NCI-H2107 treated with DMSO at 0.1 percent for 48 hours (cell line): ENCODE results near the gene TPPP2.

ENCODE experiments used
- DNase-seq: peaks from one replicate; lab custom pipeline; 2025; ENCODE audit not compliant: unreplicated experiment; lab: John Stamatoyannopoulos, UW

Gene TPPP2

DNA sequence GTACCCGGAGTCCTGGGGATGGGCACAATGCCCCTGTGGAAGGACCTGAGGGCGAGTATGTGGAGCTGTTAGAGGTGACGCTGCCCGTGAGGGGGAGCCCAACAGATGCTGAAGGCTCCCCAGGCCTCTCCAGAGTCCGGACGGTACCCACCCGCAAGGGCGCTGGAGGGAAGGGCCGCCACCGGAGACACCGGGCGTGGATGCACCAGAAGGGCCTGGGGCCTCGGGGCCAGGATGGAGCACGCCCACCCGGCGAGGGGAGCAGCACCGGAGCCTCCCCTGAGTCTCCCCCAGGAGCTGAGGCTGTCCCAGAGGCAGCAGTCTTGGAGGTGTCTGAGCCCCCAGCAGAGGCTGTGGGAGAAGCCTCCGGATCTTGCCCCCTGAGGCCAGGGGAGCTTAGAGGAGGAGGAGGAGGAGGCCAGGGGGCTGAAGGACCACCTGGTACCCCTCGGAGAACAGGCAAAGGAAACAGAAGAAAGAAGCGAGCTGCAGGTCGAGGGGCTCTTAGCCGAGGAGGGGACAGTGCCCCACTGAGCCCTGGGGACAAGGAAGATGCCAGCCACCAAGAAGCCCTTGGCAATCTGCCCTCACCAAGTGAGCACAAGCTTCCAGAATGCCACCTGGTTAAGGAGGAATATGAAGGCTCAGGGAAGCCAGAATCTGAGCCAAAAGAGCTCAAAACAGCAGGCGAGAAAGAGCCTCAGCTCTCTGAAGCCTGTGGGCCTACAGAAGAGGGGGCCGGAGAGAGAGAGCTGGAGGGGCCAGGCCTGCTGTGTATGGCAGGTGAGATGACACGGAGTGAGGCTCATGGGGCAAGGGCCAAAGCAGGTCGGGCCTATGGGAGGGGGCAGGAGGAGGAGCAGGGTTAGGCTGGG, 44.6 kb downstream of the TPPP2 start:
- DNase-seq, result no peak

DNA sequence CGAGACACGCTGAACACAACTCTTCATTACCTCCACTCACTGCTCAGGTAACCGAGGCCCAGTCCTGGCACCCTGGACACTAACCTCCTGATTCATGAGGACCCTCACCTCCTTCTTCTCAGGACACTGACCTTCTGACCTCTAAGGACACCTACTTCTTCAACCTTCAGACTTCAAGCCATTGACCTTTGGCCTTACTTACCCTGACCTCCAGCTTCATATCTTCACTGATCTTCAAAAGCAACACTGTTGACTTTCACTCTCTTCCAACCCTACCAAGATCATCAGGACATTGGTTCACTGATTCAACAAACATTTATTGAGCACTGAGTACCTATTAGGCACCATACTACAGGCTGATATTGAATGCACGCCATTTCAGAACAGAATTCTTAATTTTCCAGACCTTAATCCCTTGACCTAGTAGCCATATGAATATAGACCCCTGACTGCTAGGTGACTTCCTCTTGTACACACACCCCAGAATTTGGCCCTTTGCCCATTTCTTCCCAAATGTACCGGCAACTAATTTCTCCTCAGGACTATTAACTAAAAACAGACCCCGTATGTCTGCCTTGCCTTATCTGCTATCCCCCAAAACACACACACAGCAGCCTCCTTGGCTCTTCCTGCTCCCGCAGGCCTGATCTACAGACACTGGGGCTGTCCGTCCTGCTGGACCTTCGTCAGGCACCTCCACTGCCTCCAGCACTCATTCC, 45.9 kb downstream of the TPPP2 start:
- DNase-seq, result no peak

DNA sequence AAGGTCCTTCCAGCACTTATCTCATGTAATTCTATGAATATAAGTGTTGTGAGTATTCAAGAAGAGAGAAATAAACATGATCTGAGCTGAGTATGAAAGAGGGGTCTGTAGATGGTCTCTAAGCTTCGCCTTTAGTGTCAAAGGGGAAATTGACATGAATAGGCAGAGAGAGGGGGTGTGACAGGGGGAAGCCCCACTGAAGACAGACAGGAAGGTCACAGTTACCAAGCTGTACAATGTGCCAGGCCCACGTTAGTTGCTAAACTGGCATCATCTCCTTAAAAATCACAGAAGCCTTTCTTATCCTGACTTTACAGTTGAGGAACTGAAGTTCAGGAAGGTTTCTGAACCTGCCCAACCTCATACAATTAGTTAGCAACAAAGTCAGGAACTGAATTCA, 47.7 kb downstream of the TPPP2 start:
- no peak for DNase-seq

DNA sequence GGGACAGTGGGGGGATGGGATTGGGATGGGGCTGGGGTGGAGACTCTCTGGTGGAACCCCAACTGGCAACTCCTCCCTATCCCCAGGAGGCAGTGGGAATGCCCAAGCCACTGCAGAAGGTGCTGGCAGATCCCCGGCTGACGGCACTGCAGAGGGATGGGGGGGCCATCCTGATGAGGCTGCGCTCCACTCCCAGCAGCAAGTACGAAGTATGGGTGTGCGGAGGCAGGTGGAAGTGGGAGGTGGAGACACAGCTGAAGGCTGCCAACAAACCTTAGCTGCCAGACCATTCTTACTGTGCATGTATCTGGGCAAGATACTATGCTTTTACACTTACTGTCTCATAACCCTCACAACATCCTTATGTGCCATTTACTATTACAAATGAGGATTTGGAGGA, 48.3 kb downstream of the TPPP2 start:
- DNase-seq, result no peak

DNA sequence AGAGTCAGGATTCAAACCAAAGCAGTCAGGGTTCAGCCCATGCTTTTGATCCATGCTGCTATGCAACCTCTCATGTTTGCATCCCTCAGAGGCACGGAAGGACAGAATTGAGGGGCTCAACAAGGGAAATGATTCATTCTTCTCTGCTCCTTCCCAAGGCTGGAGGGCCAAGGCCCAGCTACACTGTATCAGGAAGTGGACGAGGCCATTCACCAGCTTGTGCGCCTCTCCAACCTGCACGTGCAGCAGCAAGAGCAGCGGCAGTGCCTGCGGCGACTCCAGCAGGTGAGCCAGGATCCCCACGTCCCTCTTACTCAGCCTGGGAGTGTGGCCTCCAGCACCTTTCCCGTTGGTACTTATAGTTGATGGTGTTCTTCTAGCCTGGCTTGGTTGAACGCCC, 48.7 kb downstream of the TPPP2 start:
- DNase-seq, result no peak

DNA sequence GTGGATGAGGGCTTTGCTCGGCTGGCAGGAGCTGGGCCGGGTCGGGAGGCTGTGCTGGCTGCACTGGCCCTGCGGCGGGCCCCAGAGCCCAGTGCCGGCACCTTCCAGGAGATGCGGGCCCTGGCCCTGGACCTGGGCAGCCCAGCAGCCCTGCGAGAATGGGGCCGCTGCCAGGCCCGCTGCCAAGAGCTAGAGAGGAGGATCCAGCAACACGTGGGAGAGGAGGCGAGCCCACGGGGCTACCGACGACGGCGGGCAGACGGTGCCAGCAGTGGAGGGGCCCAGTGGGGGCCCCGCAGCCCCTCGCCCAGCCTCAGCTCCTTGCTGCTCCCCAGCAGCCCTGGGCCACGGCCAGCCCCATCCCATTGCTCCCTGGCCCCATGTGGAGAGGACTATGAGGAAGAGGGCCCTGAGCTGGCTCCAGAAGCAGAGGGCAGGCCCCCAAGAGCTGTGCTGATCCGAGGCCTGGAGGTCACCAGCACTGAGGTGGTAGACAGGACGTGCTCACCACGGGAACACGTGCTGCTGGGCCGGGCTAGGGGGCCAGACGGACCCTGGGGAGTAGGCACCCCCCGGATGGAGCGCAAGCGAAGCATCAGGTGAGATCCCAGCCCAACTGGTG, 51.6 kb downstream of the TPPP2 start:
- no peak for DNase-seq
